Keratinocyte (primary cell): ENCODE results near the gene COG4. TPM values are rescaled to one million over a fixed set of nuclear protein-coding genes. Genes with fewer than 3 reads are reported as not detected.
"Not testable (repeated sequence)": the region's sequence is repeated elsewhere in the genome, so short reads cannot be mapped to it uniquely, and the experiment has no call there.

Experiments
- DNase-seq: peaks from one replicate; pipeline ENCODE4 v3.0.0-alpha.2; 2011; ENCODE audit warnings: low read depth, missing footprints, low spot score
- FAIRE-seq: peaks from 2 replicates; lab custom pipeline; 2011; peaks lifted over from hg19 to GRCh38; lab: Jason Lieb, UNC
- H2AFZ ChIP-seq: 2 replicates; pipeline ENCODE4 v1.6.0; 2012; ENCODE audit warnings: low read length, control low read depth, inconsistent platforms; ENCODE audit not compliant: control insufficient read depth
- H3K27ac ChIP-seq: 2 replicates; pipeline ENCODE4 v1.5.1; 2011; ENCODE audit warnings: low read length; ENCODE audit not compliant: control insufficient read depth, insufficient read depth
- H3K27me3 ChIP-seq: 3 replicates; pipeline ENCODE4 v1.6.0; 2011; ENCODE audit warnings: low read length; ENCODE audit not compliant: control insufficient read depth, insufficient read depth; ENCODE audit errors: extremely low read depth
- H3K36me3 ChIP-seq, 2 experiments: 2 replicates in 1 of 2; 3 replicates in 1 of 2; pipeline ENCODE4 v1.5.1; 2011; ENCODE audit warnings: low read length in 2 of 2, mild to moderate bottlenecking in 1 of 2; ENCODE audit not compliant: control insufficient read depth in 2 of 2, insufficient read depth in 2 of 2; ENCODE audit errors: extremely low read depth in 1 of 2
- H3K4me1 ChIP-seq: 3 replicates; pipeline ENCODE4 v1.5.1; 2011; ENCODE audit warnings: low read length; ENCODE audit not compliant: control insufficient read depth, insufficient read depth; ENCODE audit errors: extremely low read depth
- H3K4me2 ChIP-seq: 3 replicates; pipeline ENCODE4 v1.6.0; 2011; ENCODE audit warnings: low read depth, low read length; ENCODE audit not compliant: control insufficient read depth, insufficient read depth; ENCODE audit errors: extremely low read depth
- H3K4me3 ChIP-seq, 3 experiments: fragments of 200-600 bp in 1 of 3; sonication (generic) in 1 of 3; 2 replicates in 2 of 3; 3 replicates in 1 of 3; pipeline ENCODE4 v1.5.1; 2011 to 2016; ENCODE audit warnings: low read length in 3 of 3, mild to moderate bottlenecking in 3 of 3, control low read depth in 2 of 3, inconsistent platforms in 1 of 3, low read depth in 1 of 3, mixed read lengths in 1 of 3, mixed run types in 1 of 3, moderate library complexity in 1 of 3; ENCODE audit not compliant: control insufficient read depth in 2 of 3, insufficient read depth in 2 of 3; ENCODE audit errors: extremely low read depth in 1 of 3
- H3K79me2 ChIP-seq: 2 replicates; pipeline ENCODE4 v1.6.0; 2012; ENCODE audit warnings: low read length; ENCODE audit not compliant: control insufficient read depth, insufficient read depth
- H3K9ac ChIP-seq: 3 replicates; pipeline ENCODE4 v1.6.0; 2011; ENCODE audit warnings: low read length; ENCODE audit not compliant: control insufficient read depth, insufficient read depth; ENCODE audit errors: extremely low read depth
- H3K9me1 ChIP-seq: 3 replicates; pipeline ENCODE4 v1.6.0; 2011; ENCODE audit warnings: low read length; ENCODE audit not compliant: control insufficient read depth, insufficient read depth; ENCODE audit errors: extremely low read depth
- H3K9me3 ChIP-seq: 2 replicates; pipeline ENCODE4 v1.5.1; 2012; ENCODE audit warnings: low read depth, low read length; ENCODE audit not compliant: control insufficient read depth
- H4K20me1 ChIP-seq: 3 replicates; pipeline ENCODE4 v1.6.0; 2011; ENCODE audit warnings: low read length; ENCODE audit not compliant: control insufficient read depth, insufficient read depth; ENCODE audit errors: extremely low read depth
- CTCF ChIP-seq, 3 experiments: IDR thresholded peaks in 1 of 3; conservative IDR thresholded peaks in 1 of 3; optimal IDR thresholded peaks in 1 of 3; 2 replicates in 2 of 3; 3 replicates in 1 of 3; pipeline versions ENCODE3 to v1.5.1; 2011; ENCODE audit warnings: low read length in 3 of 3, mild to moderate bottlenecking in 3 of 3, moderate library complexity in 2 of 3, control low read depth in 1 of 3, inconsistent platforms in 1 of 3; ENCODE audit not compliant: insufficient read depth in 2 of 3; ENCODE audit errors: extremely low read depth in 1 of 3
- EZH2 ChIP-seq: IDR thresholded peaks from one replicate; pipeline ENCODE4 v1.6.1; 2012; ENCODE audit warnings: inconsistent platforms, mild to moderate bottlenecking, low read length, moderate library complexity
- dilution Hi-C: fragments of 300-500 bp; cut with MboI; formaldehyde crosslinking; loops from one replicate; pipeline ENCODE4 v1.7.0; 2020; ENCODE audit warnings: low sequenced_read_pairs; ENCODE audit not compliant: extremely low pct_ligation_motif_present
- polyA plus RNA-seq, 5 experiments: library from polyadenylated mRNA; depleted of rRNA in 3 of 5; stranded (reverse) in 3 of 5; stranded (forward) in 1 of 5; unstranded in 1 of 5; fragments of >200 nt; gene quantifications; 1 replicate in 1 of 5; 2 replicates in 3 of 5; 3 replicates in 1 of 5; pipeline versions ENCODE4 v1.2.1 to v1.2.3, GENCODE V29; 2011 to 2012; ENCODE audit warnings: missing spikeins in 2 of 5, low read depth in 1 of 5, low replicate concordance in 1 of 5

COG4 gene
- polyA plus RNA-seq, 1 donor (not counting 4 experiments of a cell fraction or from before 2014, with no cell fraction given), result 38.9 TPM

GRCh38 chr16:70544548-70544947 is 21.2 kb upstream of the COG4 start:
- no peak overlapping the region for H3K27ac ChIP-seq
- no peak overlapping the region for H2AFZ ChIP-seq
- dilution Hi-C loops, result no loop called here
- H3K79me2 ChIP-seq, result peaks cover 73% of the 10 kb centered on the region
- H3K9me1 ChIP-seq, result no peaks in the 10 kb centered on the region
- H3K9ac ChIP-seq, result no peak overlapping the region
- no peak overlapping the region for H3K4me2 ChIP-seq
- FAIRE-seq (no peak), DNase-seq (no peak)
- TF ChIP-seq EZH2 (no peak), CTCF (optimal IDR thresholded peaks at IDR 0.05 in 1 of 3, IDR thresholded peaks at IDR 0.05 in 1 of 3, conservative IDR thresholded peaks at IDR 0.05 in 1 of 3; ENCODE audit: extremely low read depth in 1 of 3, insufficient read depth in 2 of 3, low read length in 3 of 3) (no peak)
- H3K9me3 ChIP-seq, result no peaks in the 10 kb centered on the region
- H3K4me3 ChIP-seq, result no peak overlapping the region
- peaks cover 7% of the 10 kb centered on the region for H4K20me1 ChIP-seq
- peaks cover 30 to 52% of the 10 kb centered on the region in 2 experiments for H3K36me3 ChIP-seq
- no peaks in the 10 kb centered on the region for H3K27me3 ChIP-seq
- no peaks in the 10 kb centered on the region for H3K4me1 ChIP-seq

GRCh38 chr16:70540994-70541393 is 17.6 kb upstream of the COG4 start:
- TF ChIP-seq EZH2, result no peak
- H2AFZ ChIP-seq, result no peak overlapping the region
- FAIRE-seq (no peak), DNase-seq (no peak)
- dilution Hi-C loops, result no loop called here
- no peak overlapping the region for H3K4me2 ChIP-seq
- peaks cover 5% of the 10 kb centered on the region for H4K20me1 ChIP-seq
- peaks cover 26 to 45% of the 10 kb centered on the region in 2 experiments for H3K36me3 ChIP-seq
- H3K9me1 ChIP-seq, result no peaks in the 10 kb centered on the region
- no peaks in the 10 kb centered on the region for H3K27me3 ChIP-seq
- no peaks in the 10 kb centered on the region for H3K4me1 ChIP-seq
- H3K4me3 ChIP-seq, result no peak overlapping the region
- H3K27ac ChIP-seq, result no peak overlapping the region
- no peak overlapping the region for H3K9ac ChIP-seq
- no peaks in the 10 kb centered on the region for H3K9me3 ChIP-seq
- H3K79me2 ChIP-seq, result peaks cover 72% of the 10 kb centered on the region

GRCh38 chr16:70534971-70535370 is 11.6 kb upstream of the COG4 start:
- H3K4me3 ChIP-seq, result no peak overlapping the region
- peaks cover 3% of the 10 kb centered on the region for H4K20me1 ChIP-seq
- no peak for TF ChIP-seq EZH2
- H3K4me2 ChIP-seq, result no peak overlapping the region
- dilution Hi-C loops, result no loop called here
- H2AFZ ChIP-seq, result no peak overlapping the region
- H3K27ac ChIP-seq, result no peak overlapping the region
- peaks cover 78% of the 10 kb centered on the region for H3K79me2 ChIP-seq
- DNase-seq (no peak), FAIRE-seq (no peak)
- H3K36me3 ChIP-seq, result peaks cover 32 to 43% of the 10 kb centered on the region in 2 experiments
- no peaks in the 10 kb centered on the region for H3K9me3 ChIP-seq
- H3K9me1 ChIP-seq, result no peaks in the 10 kb centered on the region
- H3K27me3 ChIP-seq, result no peaks in the 10 kb centered on the region
- no peaks in the 10 kb centered on the region for H3K4me1 ChIP-seq
- H3K9ac ChIP-seq, result no peak overlapping the region

- dilution Hi-C loops, H3K9me3 ChIP-seq, H3K27ac ChIP-seq, H3K4me3 ChIP-seq, H3K27me3 ChIP-seq, H3K9ac ChIP-seq, FAIRE-seq, DNase-seq, H3K4me2 ChIP-seq, H3K9me1 ChIP-seq, H2AFZ ChIP-seq: not testable (repeated sequence)
- Histone ChIP-seq H3K79me2 (peaks cover 91% of the 10 kb centered on the region), H4K20me1 (peaks cover 20% of the 10 kb centered on the region), H3K4me1 (peaks cover 23% of the 10 kb centered on the region), H3K36me3 (peaks cover 23 to 46% of the 10 kb centered on the region in 2 experiments)
Measured at GRCh38 chr16:70529954-70530353, 6.6 kb upstream of the COG4 start.
